CD14-positive monocyte (primary cell): Measurements from ENCODE around the gene ZFHX3. TPM values are rescaled to one million over a fixed set of nuclear protein-coding genes. Genes with fewer than 3 reads are reported as not detected.

ENCODE experiments used
- DNase-seq, 3 donors: peaks; one replicate each; pipeline ENCODE4 v3.0.0-alpha.2; 2011 to 2022
- H2AFZ ChIP-seq: 2 replicates; pipeline ENCODE4 v1.6.0; 2012; ENCODE audit warnings: mild to moderate bottlenecking, low read depth, low read length, inconsistent platforms; ENCODE audit not compliant: insufficient read depth, poor library complexity, severe bottlenecking
- H3K27ac ChIP-seq, 2 donors: 1 replicate in 1 of 2; 2 replicates in 1 of 2; pipeline ENCODE4 v1.5.1; 2012 to 2013; ENCODE audit warnings: low read length in 2 of 2, control low read depth in 1 of 2, inconsistent platforms in 1 of 2, low read depth in 1 of 2, mild to moderate bottlenecking in 1 of 2
- H3K27me3 ChIP-seq, 2 donors: one replicate each; pipeline versions ENCODE4 v1.6.0 to v1.6.1; 2011 to 2013; ENCODE audit warnings: low read length in 2 of 2; ENCODE audit not compliant: control insufficient read depth in 2 of 2, insufficient read depth in 2 of 2
- H3K36me3 ChIP-seq, 2 donors: replicated peaks in 1 of 2; 1 replicate in 1 of 2; 2 replicates in 1 of 2; pipeline versions ENCODE4 v1.5.1 to v1.6.1; 2012 to 2013; ENCODE audit warnings: low read length in 2 of 2, control low read depth in 1 of 2, inconsistent platforms in 1 of 2, mild to moderate bottlenecking in 1 of 2; ENCODE audit not compliant: insufficient read depth in 2 of 2, control insufficient read depth in 1 of 2
- H3K4me1 ChIP-seq, 2 donors: 1 replicate in 1 of 2; 2 replicates in 1 of 2; pipeline versions ENCODE4 v1.5.1 to v1.6.1; 2012 to 2013; ENCODE audit warnings: low read length in 2 of 2, control low read depth in 1 of 2, inconsistent platforms in 1 of 2, mild to moderate bottlenecking in 1 of 2, moderate library complexity in 1 of 2; ENCODE audit not compliant: insufficient read depth in 2 of 2, control insufficient read depth in 1 of 2
- H3K4me2 ChIP-seq: replicated peaks from 2 replicates; pipeline ENCODE3; 2012; ENCODE audit warnings: low read length, moderate library complexity, mild to moderate bottlenecking; ENCODE audit not compliant: poor library complexity, severe bottlenecking; ENCODE audit errors: extremely low read depth
- H3K4me3 ChIP-seq, 3 experiments: fragments of 200-600 bp in 1 of 3; sonication (generic) in 1 of 3; replicated peaks in 1 of 3; 1 replicate in 2 of 3; 2 replicates in 1 of 3; pipeline ENCODE4 v1.5.1; 2011 to 2013; ENCODE audit warnings: low read length in 3 of 3, mild to moderate bottlenecking in 3 of 3, control low read depth in 2 of 3, low read depth in 2 of 3, inconsistent platforms in 1 of 3, moderate library complexity in 1 of 3
- H3K79me2 ChIP-seq: 2 replicates; pipeline ENCODE4 v1.6.0; 2012; ENCODE audit warnings: mild to moderate bottlenecking, control low read depth, inconsistent platforms, low read length, moderate library complexity; ENCODE audit not compliant: insufficient read depth
- H3K9ac ChIP-seq: 2 replicates; pipeline ENCODE4 v1.6.0; 2017; ENCODE audit warnings: low read length, mild to moderate bottlenecking; ENCODE audit not compliant: insufficient read depth, poor library complexity, severe bottlenecking
- H3K9me3 ChIP-seq, 2 donors: replicated peaks in 1 of 2; 1 replicate in 1 of 2; 2 replicates in 1 of 2; pipeline versions ENCODE4 v1.5.1 to v1.6.1; 2012 to 2013; ENCODE audit warnings: low read length in 2 of 2, control low read depth in 1 of 2; ENCODE audit not compliant: control insufficient read depth in 1 of 2, insufficient read depth in 1 of 2
- H4K20me1 ChIP-seq: 2 replicates; pipeline ENCODE4 v1.6.0; 2012; ENCODE audit warnings: mild to moderate bottlenecking, low read length, control low read depth, moderate library complexity; ENCODE audit not compliant: insufficient read depth
- H3K27ac Mint-ChIP-seq, 7 donors: one replicate each; pipeline ENCODE4 v1.8.0; 2020; ENCODE audit warnings: mild to moderate bottlenecking in 7 of 7, mixed read lengths in 7 of 7, moderate library complexity in 6 of 7, inconsistent platforms in 2 of 7
- H3K27me3 Mint-ChIP-seq, 3 donors: one replicate each; pipeline ENCODE4 v1.8.0; 2021 to 2022; ENCODE audit warnings: low read depth in 3 of 3, mild to moderate bottlenecking in 3 of 3, mixed read lengths in 3 of 3, moderate library complexity in 3 of 3, inconsistent platforms in 1 of 3
- H3K36me3 Mint-ChIP-seq, 2 donors: one replicate each; pipeline ENCODE4 v1.8.0; 2020; ENCODE audit warnings: mixed read lengths in 2 of 2, inconsistent platforms in 1 of 2, mild to moderate bottlenecking in 1 of 2
- H3K4me1 Mint-ChIP-seq: one replicate; pipeline ENCODE4 v1.8.0; 2020; ENCODE audit warnings: mild to moderate bottlenecking, mixed read lengths
- H3K4me3 Mint-ChIP-seq, 2 donors: one replicate each; pipeline ENCODE4 v1.8.0; 2020; ENCODE audit warnings: mild to moderate bottlenecking in 2 of 2, mixed read lengths in 2 of 2, moderate library complexity in 1 of 2
- H3K9me3 Mint-ChIP-seq, 7 donors: one replicate each; pipeline ENCODE4 v1.8.0; 2020 to 2022; ENCODE audit warnings: mixed read lengths in 7 of 7, mild to moderate bottlenecking in 6 of 7, moderate library complexity in 6 of 7, inconsistent platforms in 2 of 7
- WGBS: methylation state at CpG from one replicate; pipeline ENCODE4 v1.1.5; 2013; ENCODE audit warnings: missing lambda C conversion rate; ENCODE audit not compliant: insufficient coverage; 5-methylcytosine and 5-hydroxymethylcytosine counted together
- intact Hi-C, 2 donors: fragments of 100-400 bp; cut with micrococcal nuclease; formaldehyde crosslinking; loops; one replicate each; pipeline versions ENCODE4 v1.15.0 to v1.15.1; 2023
- polyA minus RNA-seq: library from RNA; depleted of rRNA, polyadenylated mRNA; stranded (reverse); fragments of >200 nt; gene quantifications from 2 replicates; pipeline ENCODE4 v1.2.3, GENCODE V29; 2012
- polyA plus RNA-seq, 3 donors: library from polyadenylated mRNA; depleted of rRNA in 1 of 3; unstranded in 2 of 3; stranded (reverse) in 1 of 3; fragments of 300-500 nt in 2 of 3; fragments of >200 nt in 1 of 3; fragmentation: Illumina TruSeq in 2 of 3; gene quantifications; 1 replicate in 2 of 3; 2 replicates in 1 of 3; pipeline ENCODE4 v1.2.3, GENCODE V29; 2012 to 2021
- total RNA-seq, 12 experiments: library from RNA in 1 of 12; stranded (reverse) in 1 of 12; fragments of 120-200 nt in 1 of 12; gene quantifications; one replicate each; pipeline ENCODE4 v1.2.4 and lab custom pipeline; 2013 to 2026; ENCODE audit warnings: mixed read lengths in 6 of 12, inconsistent platforms in 1 of 12
- TF ChIP-seq, protein P1 (sequence below): fragments of 200-600 bp; IDR thresholded peaks from one replicate; pipeline ENCODE4 v1.8.0; 2022; ENCODE audit warnings: antibody characterized with exemption, mild to moderate bottlenecking

Gene ZFHX3
- total RNA-seq (2013) = 3.9 TPM
- polyA plus RNA-seq (1 to 10 TPM in 1 of 3 donors, under 1 TPM in 2; 0.42 to 4.2 (median 0.43) TPM), polyA minus RNA-seq (9.1 and 10.9 TPM in 2 replicates), total RNA-seq (lab: John Stamatoyannopoulos, UW) (34.7 to 166 (median 74.6) reads per million in 11 experiments)

- Histone ChIP-seq H3K9me3 (no peaks in the 10 kb centered on the region), H4K20me1 (peaks cover 38% of the 10 kb centered on the region), H3K4me2 (peak within 1 kb of the TSS; percentile 90), H3K79me2 (peaks cover 26% of the 10 kb centered on the region), H3K27me3 (no peaks in the 10 kb centered on the region), H3K4me1 (peaks cover 22 to 28% of the 10 kb centered on the region in 2 donors), H3K36me3 (no peaks in the 10 kb centered on the region), H3K4me3 (peak within 1 kb of the TSS; percentile 62 to 91 (median 82)), H2AFZ (peak within 1 kb of the TSS; percentile 88), H3K27ac (peak within 1 kb of the TSS; percentile 74 to 91), H3K9ac (peak within 1 kb of the TSS; percentile 88)
- peaks cover 0 to 7% of the 10 kb centered on the region in 2 donors for H3K36me3 Mint-ChIP-seq
- TF ChIP-seq, protein P1, sequence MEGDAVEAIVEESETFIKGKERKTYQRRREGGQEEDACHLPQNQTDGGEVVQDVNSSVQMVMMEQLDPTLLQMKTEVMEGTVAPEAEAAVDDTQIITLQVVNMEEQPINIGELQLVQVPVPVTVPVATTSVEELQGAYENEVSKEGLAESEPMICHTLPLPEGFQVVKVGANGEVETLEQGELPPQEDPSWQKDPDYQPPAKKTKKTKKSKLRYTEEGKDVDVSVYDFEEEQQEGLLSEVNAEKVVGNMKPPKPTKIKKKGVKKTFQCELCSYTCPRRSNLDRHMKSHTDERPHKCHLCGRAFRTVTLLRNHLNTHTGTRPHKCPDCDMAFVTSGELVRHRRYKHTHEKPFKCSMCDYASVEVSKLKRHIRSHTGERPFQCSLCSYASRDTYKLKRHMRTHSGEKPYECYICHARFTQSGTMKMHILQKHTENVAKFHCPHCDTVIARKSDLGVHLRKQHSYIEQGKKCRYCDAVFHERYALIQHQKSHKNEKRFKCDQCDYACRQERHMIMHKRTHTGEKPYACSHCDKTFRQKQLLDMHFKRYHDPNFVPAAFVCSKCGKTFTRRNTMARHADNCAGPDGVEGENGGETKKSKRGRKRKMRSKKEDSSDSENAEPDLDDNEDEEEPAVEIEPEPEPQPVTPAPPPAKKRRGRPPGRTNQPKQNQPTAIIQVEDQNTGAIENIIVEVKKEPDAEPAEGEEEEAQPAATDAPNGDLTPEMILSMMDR = no peak
- peaks cover 36% of the 10 kb centered on the region for H3K4me1 Mint-ChIP-seq
- peaks cover 5 to 11% (median 6%) of the 10 kb centered on the region in 3 donors for H3K27me3 Mint-ChIP-seq
- DNase-seq = peak; percentile 79 to 83 (median 82)
- peak within 1 kb of the TSS; percentile 73 to 93 (median 88) for H3K27ac Mint-ChIP-seq
- intact Hi-C loops = loop anchor here (5.0 to 10.0 kb wide), 3 partner anchors 70 to 213 kb away; no protein-coding TSS in a partner anchor
- peaks cover 0 to 2% (median 0%) of the 10 kb centered on the region in 7 donors for H3K9me3 Mint-ChIP-seq
- under 1% methylated on average over 61 of the region's 64 CpGs for WGBS
- peak within 1 kb of the TSS; percentile 82 to 89 for H3K4me3 Mint-ChIP-seq
Observed at GRCh38 chr16:73047536-73048291, at the start of gene ZFHX3. Gene ZFHX3 (minus strand): TSS chr16:73048128. CDS start chr16:72960145, 87,983 bp downstream.

GRCh38 chr16:73096510-73096909 lies 48.6 kb upstream of the ZFHX3 start:
- Mint-ChIP-seq H3K4me1 (peaks cover 12% of the 10 kb centered on the region), H3K9me3 (no peaks in the 10 kb centered on the region), H3K27ac (no peak overlapping the region), H3K27me3 (peaks cover 2 to 7% (median 5%) of the 10 kb centered on the region in 3 donors), H3K4me3 (no peak overlapping the region), H3K36me3 (no peaks in the 10 kb centered on the region)
- Histone ChIP-seq H4K20me1 (no peaks in the 10 kb centered on the region), H3K4me3 (no peak overlapping the region), H3K4me2 (no peak overlapping the region), H3K27ac (no peak overlapping the region), H3K79me2 (no peaks in the 10 kb centered on the region), H3K36me3 (no peaks in the 10 kb centered on the region), H3K4me1 (peaks cover 5 to 14% of the 10 kb centered on the region in 2 donors), H3K9me3 (no peaks in the 10 kb centered on the region), H3K9ac (no peak overlapping the region), H2AFZ (no peak overlapping the region), H3K27me3 (no peaks in the 10 kb centered on the region)
- intact Hi-C loops = no loop called here
- 86% methylated on average over 1 of the region's 3 CpGs for WGBS
- TF ChIP-seq, protein P1 = no peak
- DNase-seq = no peak
